NK-92 treated with Interleukin-12 subunit alpha and Interleukin-12 subunit beta, amount 100 ng/mL, for 24 hours (cell line): Measurements from ENCODE around the gene COL17A1.

ENCODE experiments used
- DNase-seq: peaks from one replicate; lab custom pipeline; 2025; lab: John Stamatoyannopoulos, UW

COL17A1 gene

DNA sequence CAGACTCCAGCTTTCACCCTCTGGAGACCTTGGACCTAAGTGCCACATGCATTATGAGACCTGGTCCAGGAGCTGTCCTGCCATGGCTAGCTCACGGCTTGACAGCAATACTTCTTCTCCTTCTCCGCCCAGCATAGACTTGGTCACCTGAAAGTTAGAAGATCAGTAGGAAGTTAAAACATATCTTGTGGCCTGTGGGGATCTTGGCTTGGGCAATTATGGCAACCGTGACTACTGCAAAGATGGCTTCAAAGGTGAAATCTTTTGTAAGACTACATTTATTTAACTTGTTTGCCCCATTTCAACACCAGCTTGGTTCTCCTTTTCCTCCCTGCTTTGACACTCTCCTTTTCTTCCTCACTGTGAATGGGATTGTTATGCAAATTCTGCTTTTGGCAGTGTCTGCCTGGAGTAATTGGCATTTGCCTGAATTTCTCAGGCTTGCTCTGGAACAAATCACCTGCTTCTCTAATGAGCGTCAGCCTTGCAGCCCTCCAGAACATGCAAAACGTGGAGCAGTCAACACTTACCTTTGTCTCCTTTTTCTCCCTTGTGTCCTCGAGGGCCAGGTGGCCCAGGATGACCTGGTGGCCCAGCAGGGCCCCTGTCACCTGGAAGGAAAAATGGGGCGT lies 53.4 kb downstream of the COL17A1 start:
- DNase-seq: no peak

GRCh38 chr10:104031631-104032030 lies 54.0 kb downstream of the COL17A1 start:
- DNase-seq: no peak

GRCh38 chr10:104029521-104029860 lies 56.2 kb downstream of the COL17A1 start:
- DNase-seq: no peak

DNA sequence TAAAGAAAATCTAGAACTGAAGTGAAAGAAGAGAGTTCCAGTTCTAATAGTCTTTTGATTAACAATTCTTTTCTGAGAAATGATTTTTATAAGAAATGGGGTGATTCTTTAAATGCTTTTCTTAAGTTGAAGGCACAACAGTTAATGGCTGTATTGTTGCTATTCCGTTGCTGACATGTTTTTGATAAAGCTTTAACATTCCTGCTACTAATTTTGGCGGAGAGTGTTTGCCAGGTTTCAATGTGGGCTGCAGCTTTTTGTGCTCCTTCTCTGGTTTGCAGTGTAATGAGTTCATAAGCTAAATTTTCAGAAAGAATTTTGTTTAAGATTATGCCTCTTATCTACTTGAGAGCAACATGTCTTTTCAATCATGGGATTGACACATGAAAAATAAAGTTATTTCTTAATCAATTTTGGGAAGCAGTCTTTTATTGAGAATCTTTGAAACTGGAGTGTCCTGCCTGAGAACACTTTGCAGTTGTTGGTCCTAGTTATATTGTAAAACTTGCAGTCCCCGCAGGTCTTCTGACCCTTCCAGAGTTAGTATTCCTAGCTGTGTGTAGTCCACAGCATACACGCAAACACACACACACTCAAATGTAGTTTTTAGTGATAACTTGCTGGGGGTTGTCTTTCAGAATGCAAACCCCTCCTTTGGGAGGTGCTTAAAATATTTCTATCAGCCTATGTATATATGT lies 56.7 kb downstream of the COL17A1 start:
- no peak for DNase-seq

DNA sequence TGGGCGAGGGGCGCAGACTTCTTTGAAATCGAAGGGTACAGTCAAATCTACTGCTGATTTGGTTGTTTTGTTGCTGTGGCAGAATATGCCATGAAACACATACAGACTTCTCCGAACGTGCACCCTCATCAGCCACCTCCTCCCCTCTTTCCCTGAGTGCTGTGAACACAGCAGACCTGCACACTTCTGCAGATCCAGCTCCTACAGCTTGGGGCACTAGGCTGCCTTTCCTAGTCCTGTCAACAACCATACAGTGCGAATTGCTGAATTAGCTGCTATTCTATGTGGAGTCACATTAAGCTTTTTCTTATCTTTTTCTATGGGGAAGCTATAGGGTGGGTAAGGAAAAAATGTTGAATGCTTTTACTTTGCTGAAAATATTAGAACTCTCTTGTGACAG lies 57.5 kb downstream of the COL17A1 start:
- no peak for DNase-seq

DNA sequence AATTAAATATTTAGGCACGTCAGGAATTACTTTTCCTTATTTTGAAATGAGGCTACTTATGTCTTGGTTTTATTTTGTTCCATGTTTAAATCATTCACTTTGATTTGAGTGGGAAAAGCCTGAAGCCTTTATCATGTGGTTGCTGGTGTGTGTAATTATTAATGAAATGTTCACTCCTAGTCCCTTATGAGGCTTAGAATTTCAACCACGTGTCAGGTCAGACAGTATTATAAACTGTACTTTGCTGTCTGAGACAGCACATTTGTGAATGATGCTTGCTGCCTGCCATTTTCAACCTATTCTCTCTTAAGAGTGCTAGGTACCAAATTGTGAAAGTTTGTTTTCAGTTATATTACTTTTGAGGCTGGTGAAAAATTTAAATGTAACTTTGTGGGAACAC lies 58.9 kb downstream of the COL17A1 start:
- no peak for DNase-seq

GRCh38 chr10:104025524-104025923 lies 60.2 kb downstream of the COL17A1 start:
- DNase-seq: no peak

DNA sequence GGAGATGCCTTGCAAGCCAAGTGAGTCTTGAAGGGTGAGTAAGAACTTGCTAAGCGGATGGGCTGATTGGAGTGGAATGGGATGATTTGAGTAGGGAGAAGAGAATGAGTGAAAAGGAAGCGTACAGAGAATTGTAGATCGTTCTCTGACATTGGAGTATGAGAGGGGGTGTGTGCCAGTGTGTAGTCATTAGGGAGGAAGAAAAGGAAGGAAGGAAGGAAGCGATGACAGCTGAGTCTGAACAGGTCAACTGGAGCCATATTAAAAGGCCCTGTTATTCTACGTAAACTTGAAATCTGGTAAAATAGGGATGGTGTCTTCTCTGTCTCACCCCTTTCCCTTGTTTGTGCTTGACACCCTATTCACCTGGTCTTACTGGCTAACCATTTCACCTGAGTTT lies 63.7 kb downstream of the COL17A1 start:
- DNase-seq: no peak

- DNase-seq: no peak
These were observed 64.4 kb downstream of the COL17A1 start for GRCh38 chr10:104021246-104021645.

DNA sequence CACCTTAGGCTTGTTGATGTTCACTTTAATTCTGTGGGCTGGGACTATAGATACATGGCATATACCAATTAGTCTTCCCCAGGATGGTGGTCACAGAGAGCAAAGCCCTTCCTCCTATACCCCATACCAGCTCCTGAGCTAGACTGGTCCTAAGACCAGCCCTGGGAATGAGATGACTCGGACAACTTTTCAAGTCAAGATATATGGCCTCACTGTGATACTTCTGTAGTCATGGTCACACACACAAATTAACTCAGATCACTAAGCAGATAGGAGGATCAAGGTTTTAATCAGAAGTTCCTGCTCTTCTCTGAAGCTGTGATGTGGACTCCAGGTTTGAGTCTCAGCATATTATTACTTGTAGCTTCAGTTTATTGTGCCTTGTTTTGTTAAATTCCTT lies 65.7 kb downstream of the COL17A1 start:
- no peak for DNase-seq

DNA sequence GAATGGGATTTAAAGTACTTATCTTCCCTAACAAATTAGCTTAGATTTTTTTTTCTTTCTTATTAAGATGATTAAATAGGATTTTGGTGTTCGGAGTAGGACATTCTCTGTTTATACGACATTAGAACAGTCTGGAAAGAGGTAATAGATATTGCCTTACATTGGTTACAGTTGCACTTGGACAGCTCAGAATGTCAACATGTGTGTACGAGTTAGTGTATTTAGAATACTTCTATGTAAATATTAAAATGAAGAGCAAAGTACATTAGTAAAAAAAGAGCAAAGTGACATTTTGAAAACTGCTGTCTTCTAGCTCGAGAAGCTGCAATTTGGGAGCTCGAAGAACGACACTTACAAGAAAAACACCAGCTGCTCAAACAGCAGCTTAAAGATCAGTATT lies 67.2 kb downstream of the COL17A1 start:
- no peak for DNase-seq

DNA sequence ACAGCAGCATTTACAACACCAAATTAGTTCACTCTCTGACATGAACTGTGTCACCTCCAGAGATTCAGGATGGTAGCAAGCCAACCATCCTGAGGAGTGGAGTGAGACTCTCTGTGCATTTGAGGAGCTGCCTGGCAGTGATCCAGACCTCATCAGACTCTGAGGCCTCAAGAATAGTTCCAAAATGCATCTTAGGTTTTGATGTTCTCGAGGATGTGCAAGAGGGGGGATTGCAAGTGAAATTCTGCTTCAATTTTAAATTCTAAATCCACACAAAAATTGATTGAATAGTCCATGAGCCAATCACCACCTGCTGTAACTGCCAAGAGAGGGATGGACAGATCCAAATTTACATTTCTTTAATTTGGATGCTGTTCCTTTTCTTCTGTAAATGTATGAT lies 69.0 kb downstream of the COL17A1 start:
- no peak for DNase-seq

- no peak for DNase-seq
These were observed 71.5 kb downstream of the COL17A1 start for GRCh38 chr10:104014176-104014575.

DNA sequence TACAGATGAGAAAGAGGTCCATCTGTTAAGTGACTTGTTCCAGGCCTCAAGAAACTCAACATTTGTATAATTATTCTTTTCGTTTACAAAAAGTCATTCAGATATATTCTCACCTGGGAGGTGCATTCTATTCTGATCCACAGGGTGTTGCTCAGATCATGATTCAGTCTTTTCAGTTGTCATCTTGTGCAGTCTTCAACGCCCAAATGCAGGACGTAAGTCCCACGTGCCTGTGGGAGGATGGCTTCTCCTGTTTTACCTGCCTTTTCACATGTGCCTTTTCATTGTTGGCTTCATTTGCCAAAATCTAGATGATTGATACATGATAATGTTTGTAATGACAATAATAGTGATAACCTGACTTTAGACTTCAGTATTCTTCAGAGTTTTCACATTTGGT lies 72.2 kb downstream of the COL17A1 start:
- DNase-seq: no peak

DNA sequence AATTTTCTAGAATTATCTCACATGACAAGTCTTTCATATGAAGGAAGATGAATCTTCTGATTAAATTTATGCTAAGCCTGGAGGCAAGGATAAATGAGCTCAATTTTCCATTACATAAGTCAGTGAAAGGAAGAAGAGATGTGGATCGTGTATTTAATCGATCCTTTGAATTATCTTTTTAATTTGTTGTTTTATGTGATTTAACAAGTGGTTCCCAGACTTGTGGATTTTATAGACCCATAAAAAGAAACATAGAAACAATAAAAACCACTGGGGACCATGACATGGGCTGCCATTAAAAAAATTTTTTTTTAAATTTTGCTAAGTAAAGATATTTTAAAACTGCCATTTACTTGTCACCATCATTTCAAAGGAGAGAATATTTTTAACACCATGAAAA lies 73.8 kb downstream of the COL17A1 start:
- DNase-seq: no peak

DNA sequence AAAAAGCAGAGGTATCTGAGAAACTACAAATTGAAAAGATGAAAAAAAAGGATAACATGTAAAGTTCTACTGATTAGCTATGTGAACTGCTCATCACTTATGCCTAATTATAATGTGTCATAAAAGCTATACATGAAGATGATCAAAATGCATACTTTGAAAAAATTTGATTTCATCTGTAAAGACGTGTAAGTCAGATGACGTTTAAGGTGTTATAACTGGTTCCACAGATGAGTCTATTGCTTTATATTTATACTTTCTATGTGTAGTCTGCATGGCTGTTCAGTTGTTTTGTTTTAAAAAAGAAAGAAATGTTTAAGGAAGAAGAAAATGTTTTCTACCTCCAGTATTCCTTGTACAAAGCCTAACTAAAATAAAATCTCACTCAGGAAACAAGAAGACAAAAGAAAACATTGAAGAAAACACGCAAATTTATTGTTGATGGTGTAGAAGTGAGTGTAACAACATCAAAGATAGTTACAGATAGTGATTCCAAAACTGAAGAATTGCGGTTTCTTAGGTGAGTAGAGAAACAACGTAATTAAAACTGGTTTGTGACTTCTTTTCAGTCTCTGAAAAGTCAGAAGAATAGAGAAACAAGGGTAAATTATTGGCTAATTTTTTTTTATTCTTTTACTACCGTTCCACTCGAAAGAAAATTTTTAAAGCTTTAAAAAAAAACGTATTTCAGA lies 80.4 kb downstream of the COL17A1 start:
- no peak for DNase-seq

- no peak for DNase-seq
These were observed 82.8 kb downstream of the COL17A1 start for GRCh38 chr10:104002911-104003310.

GRCh38 chr10:103998805-103999204 lies 86.9 kb downstream of the COL17A1 start:
- DNase-seq: no peak

GRCh38 chr10:103995134-103995533 lies 90.5 kb downstream of the COL17A1 start:
- no peak for DNase-seq

GRCh38 chr10:103991393-103992128 lies 94.1 kb downstream of the COL17A1 start:
- DNase-seq: no peak

DNA sequence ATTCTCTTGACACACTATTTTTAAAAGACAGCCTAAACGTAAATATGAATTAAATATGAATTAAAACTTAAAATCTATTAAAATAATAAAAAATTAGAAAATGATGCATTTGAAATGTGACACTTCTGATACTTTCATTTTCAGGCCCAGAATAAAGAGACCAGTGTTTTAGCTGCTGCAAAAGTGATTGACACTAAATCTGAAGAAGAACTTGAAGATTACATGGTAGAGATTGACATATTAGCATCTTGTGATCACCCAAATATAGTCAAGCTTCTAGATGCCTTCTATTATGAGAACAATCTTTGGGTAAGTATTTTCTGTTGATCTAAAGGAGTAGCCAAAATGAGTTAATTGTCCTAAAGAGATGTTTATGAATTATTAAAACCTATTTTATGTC lies 95.1 kb downstream of the COL17A1 start:
- no peak for DNase-seq

GRCh38 chr10:103990121-103990520 lies 95.6 kb downstream of the COL17A1 start:
- DNase-seq: no peak

- no peak for DNase-seq
These were observed 99.3 kb downstream of the COL17A1 start for GRCh38 chr10:103986360-103986759.
